ENCODE data around the gene EPGN.

The EPGN gene

GRCh38 chr4:74344031-74344430 lies 35.8 kb downstream of the EPGN start:
- no peak for DNase-seq

GRCh38 chr4:74353858-74354257 lies 45.6 kb downstream of the EPGN start:
- DNase-seq = no peak

- no peak for DNase-seq
Observed at GRCh38 chr4:74357965-74358364, 49.7 kb downstream of the EPGN start.

- DNase-seq = no peak
Observed at GRCh38 chr4:74361671-74362070, 53.4 kb downstream of the EPGN start.

- DNase-seq = no peak
Observed at GRCh38 chr4:74362347-74362746, 54.1 kb downstream of the EPGN start.

GRCh38 chr4:74364256-74364651 lies 56.0 kb downstream of the EPGN start:
- DNase-seq = no peak

GRCh38 chr4:74364652-74365491 lies 56.6 kb downstream of the EPGN start, which contains the start of gene EREG:
Gene EREG, plus strand, starts transcription at chr4:74365145. Its CDS starts 164 bp downstream, at chr4:74365309.
- peak; percentile 6 for DNase-seq

GRCh38 chr4:74365761-74366160 lies 57.5 kb downstream of the EPGN start:
- DNase-seq = no peak

All from CD4-positive, alpha-beta T cell treated with Interleukin-12 subunit alpha and Interleukin-12 subunit beta, for 1 hour (primary cell).